Activated CD8-positive, alpha-beta T cell treated with anti-CD3 and anti-CD28 coated beads for 36 hours (primary cell): ENCODE data around the gene PPFIBP1. TPM values are rescaled to one million over a fixed set of nuclear protein-coding genes. Genes with fewer than 3 reads are reported as not detected.

Experiments used
- ATAC-seq: fragments of 200-7000 bp; cut with Tn5 transposase; one replicate; pipeline ENCODE4 v1.10.0; 2021; ENCODE audit warnings: mild to moderate bottlenecking, moderate library complexity
- CTCF ChIA-PET: fragments of 350-600 bp; sonication (Branson Sonifier 250); formaldehyde crosslinking; loops from one replicate; lab custom pipeline; 2021; ENCODE audit warnings: antibody characterized with exemption; lab: Charles Lee
- POLR2A ChIA-PET: fragments of 350-600 bp; sonication (Branson Sonifier 250); formaldehyde crosslinking; loops from one replicate; lab custom pipeline; 2021; ENCODE audit warnings: antibody characterized with exemption; lab: Charles Lee
- DNase-seq: peaks from one replicate; pipeline ENCODE4 v3.0.0-alpha.2; 2020
- H3K27ac Mint-ChIP-seq: one replicate; pipeline ENCODE4 v1.8.0; 2021; ENCODE audit warnings: mild to moderate bottlenecking, mixed read lengths
- H3K27me3 Mint-ChIP-seq: one replicate; pipeline ENCODE4 v1.8.0; 2021; ENCODE audit warnings: mixed read lengths
- H3K36me3 Mint-ChIP-seq: one replicate; pipeline ENCODE4 v1.8.0; 2021; ENCODE audit warnings: low read depth, mixed read lengths
- H3K4me1 Mint-ChIP-seq: one replicate; pipeline ENCODE4 v1.8.0; 2021; ENCODE audit warnings: low read depth, mixed read lengths
- H3K4me3 Mint-ChIP-seq: one replicate; pipeline ENCODE4 v1.8.0; 2021; ENCODE audit warnings: mild to moderate bottlenecking, moderate library complexity, mixed read lengths
- H3K9me3 Mint-ChIP-seq: one replicate; pipeline ENCODE4 v1.8.0; 2021; ENCODE audit warnings: mixed read lengths
- intact Hi-C: fragments of 100-400 bp; cut with micrococcal nuclease; formaldehyde crosslinking; loops from one replicate; pipeline ENCODE4 v1.10.0; 2022
- total RNA-seq, 2 experiments: library from RNA; stranded (reverse); gene quantifications; one replicate each; pipeline ENCODE4 v1.2.3, GENCODE V29; 2021
- TF ChIP-seq, protein P1 (sequence below): fragments of 200-600 bp; IDR thresholded peaks from one replicate; pipeline ENCODE4 v1.8.0; 2022; ENCODE audit warnings: antibody characterized with exemption, mild to moderate bottlenecking

PPFIBP1 gene
- total RNA-seq, 2 experiments from 2014 or later: 6.6 to 8.8 TPM

DNA sequence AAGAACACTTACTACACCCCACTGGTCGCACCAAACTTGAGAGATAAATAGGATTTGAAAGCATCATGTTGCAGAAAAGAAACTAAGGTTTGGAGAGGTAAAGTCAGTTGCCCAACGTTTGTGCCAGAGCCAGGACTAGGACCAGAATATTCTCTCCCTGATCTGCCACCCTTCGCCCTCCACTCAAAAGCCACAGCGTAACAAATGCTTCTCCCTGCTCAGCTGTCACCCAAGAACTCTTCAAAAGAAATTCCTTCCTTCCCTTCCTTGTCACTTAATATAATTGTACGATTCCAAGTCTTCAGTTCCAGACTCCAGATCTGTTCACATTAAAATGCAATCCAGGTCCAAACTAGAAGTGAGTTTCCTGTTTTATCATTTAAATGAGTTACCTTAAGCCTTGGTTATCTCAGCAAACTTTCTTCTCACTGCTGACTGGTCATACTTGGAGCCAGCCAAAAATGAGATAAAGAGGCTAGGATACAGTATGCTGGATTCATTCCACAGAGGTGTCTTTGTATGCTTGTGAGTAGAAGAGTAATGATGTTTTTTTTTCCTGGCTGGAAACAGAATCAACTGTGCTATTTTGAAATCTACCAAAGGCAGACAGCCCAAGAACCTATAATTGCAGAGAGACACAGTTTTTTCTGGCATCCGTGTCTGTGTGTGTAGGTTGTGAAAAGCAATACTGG, 12.8 kb upstream of the PPFIBP1 start:
- TF ChIP-seq, protein P1, sequence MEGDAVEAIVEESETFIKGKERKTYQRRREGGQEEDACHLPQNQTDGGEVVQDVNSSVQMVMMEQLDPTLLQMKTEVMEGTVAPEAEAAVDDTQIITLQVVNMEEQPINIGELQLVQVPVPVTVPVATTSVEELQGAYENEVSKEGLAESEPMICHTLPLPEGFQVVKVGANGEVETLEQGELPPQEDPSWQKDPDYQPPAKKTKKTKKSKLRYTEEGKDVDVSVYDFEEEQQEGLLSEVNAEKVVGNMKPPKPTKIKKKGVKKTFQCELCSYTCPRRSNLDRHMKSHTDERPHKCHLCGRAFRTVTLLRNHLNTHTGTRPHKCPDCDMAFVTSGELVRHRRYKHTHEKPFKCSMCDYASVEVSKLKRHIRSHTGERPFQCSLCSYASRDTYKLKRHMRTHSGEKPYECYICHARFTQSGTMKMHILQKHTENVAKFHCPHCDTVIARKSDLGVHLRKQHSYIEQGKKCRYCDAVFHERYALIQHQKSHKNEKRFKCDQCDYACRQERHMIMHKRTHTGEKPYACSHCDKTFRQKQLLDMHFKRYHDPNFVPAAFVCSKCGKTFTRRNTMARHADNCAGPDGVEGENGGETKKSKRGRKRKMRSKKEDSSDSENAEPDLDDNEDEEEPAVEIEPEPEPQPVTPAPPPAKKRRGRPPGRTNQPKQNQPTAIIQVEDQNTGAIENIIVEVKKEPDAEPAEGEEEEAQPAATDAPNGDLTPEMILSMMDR: no peak
- H3K4me3 Mint-ChIP-seq: no peak overlapping the region

DNA sequence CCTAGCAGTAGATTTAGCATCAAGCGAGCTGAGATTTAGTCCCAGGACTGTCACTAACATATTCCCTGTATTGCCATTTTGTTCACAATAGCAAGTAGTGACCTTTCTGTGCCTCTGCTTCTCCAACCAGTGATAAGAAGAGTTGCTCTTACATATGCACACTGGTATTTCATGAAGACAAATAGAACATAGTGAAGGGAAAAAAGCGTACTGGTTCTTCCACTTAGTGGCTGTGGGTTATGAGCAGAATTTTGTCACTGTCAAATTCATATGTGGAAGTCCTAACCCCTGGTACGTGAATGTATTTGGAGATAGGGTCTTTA, 12.3 kb upstream of the PPFIBP1 start:
- Mint-ChIP-seq H3K4me3 (no peak overlapping the region), H3K27ac (no peak overlapping the region), H3K9me3 (peaks cover 2% of the 10 kb centered on the region), H3K4me1 (no peaks in the 10 kb centered on the region), H3K36me3 (no peaks in the 10 kb centered on the region), H3K27me3 (peaks cover 9% of the 10 kb centered on the region)
- ChIA-PET POLR2A (no interaction called here), CTCF (no interaction called here)
- TF ChIP-seq, protein P1: no peak
- DNase-seq (no peak), ATAC-seq (no peak)
- intact Hi-C loops: no loop called here

More for the DNA sequence above, 12.8 kb upstream of the PPFIBP1 start:
- no peak overlapping the region for H3K27ac Mint-ChIP-seq
- H3K9me3 Mint-ChIP-seq: peaks cover 6% of the 10 kb centered on the region
- ATAC-seq: no peak
- POLR2A ChIA-PET: no interaction called here
- DNase-seq: no peak
- CTCF ChIA-PET: no interaction called here
- peaks cover 5% of the 10 kb centered on the region for H3K27me3 Mint-ChIP-seq
- H3K36me3 Mint-ChIP-seq: no peaks in the 10 kb centered on the region
- intact Hi-C loops: no loop called here
- H3K4me1 Mint-ChIP-seq: no peaks in the 10 kb centered on the region

DNA sequence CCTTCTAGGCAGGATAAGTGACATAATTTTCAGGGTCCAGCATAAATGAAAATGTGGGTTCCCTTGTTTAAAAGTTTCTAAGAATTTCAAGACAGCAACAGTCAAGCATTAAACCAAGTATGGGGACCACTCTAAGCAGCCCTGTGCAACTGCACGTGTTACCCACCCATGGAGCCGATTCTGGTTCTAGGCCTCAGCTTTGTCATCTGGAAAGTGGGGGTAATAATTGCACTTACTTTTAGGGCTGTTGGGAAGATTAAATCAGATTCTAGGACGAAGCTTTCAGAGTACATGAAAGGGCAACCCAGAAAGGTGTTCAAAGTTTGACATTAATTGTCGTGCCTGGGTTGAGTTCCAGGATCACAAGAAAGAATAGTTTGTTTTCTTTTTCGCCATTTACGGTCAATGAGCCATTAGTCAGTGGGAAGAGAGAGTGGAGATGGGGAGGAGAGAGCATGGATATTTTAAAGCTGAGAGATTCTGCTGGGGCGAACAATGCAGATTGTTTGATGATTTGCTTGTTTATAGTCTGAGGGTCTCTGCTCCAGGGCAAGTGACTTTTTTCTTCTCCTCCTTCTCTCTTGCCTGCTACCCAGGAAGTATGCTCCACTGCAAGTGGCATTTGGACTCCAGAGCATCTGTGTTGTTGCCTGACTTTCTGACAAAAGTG, 10.7 kb upstream of the PPFIBP1 start:
- TF ChIP-seq, protein P1: no peak
- no peak for ATAC-seq
- Mint-ChIP-seq H3K4me3 (no peak overlapping the region), H3K36me3 (no peaks in the 10 kb centered on the region), H3K4me1 (no peaks in the 10 kb centered on the region), H3K27me3 (peaks cover 14% of the 10 kb centered on the region), H3K27ac (no peak overlapping the region), H3K9me3 (no peaks in the 10 kb centered on the region)
- intact Hi-C loops: no loop called here
- POLR2A ChIA-PET: interaction anchor here (0.7 to 1.8 kb wide), 2 partner anchors 10 kb away, joined by 3 to 5 read pairs; no protein-coding TSS in a partner anchor
- DNase-seq: no peak
- CTCF ChIA-PET: no interaction called here

DNA sequence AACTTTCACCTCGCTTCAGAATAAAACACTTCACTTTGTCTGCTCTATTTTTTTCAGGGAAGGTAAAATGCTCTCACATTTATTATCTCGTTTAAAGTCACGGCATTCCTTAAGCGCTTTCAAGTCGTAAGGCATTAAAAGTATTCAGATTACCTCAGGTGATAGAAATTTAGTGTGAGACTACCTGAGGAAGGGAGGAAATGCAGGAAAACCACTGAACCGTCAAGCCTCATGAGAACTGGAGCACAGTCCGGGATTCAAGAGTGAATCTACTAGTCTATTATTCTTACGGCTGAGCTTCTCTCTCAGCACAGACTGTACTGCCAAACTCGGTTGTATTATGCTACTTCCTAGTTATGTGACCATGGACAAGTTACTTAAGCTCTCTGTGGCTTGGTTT, 8.3 kb upstream of the PPFIBP1 start:
- CTCF ChIA-PET: no interaction called here
- intact Hi-C loops: no loop called here
- POLR2A ChIA-PET: no interaction called here
- H3K4me1 Mint-ChIP-seq: no peaks in the 10 kb centered on the region
- no peak for DNase-seq
- TF ChIP-seq, protein P1: no peak
- no peak for ATAC-seq
- H3K9me3 Mint-ChIP-seq: no peaks in the 10 kb centered on the region
- H3K36me3 Mint-ChIP-seq: no peaks in the 10 kb centered on the region
- H3K27ac Mint-ChIP-seq: no peak overlapping the region
- H3K27me3 Mint-ChIP-seq: peaks cover 19% of the 10 kb centered on the region
- H3K4me3 Mint-ChIP-seq: no peak overlapping the region

DNA sequence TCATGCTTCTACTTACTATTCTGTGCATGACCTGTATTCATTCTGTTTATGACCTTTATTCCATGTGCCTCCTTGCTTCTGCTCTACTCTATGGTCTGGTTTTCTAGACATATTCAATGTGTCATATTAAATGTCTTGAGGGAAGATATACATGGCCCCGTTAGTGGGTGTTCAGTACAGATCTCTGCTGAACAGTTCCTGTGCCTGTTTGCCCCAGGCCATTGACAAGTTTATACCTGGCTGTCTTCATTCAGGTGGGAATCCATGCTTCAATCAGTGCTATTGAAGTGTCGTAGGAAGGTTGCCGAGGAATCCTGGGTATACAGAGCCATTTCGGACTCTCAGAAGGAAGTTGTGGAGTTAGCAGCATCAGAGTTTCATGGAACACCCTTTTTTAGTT, 7.4 kb upstream of the PPFIBP1 start:
- intact Hi-C loops: no loop called here
- Mint-ChIP-seq H3K36me3 (no peaks in the 10 kb centered on the region), H3K9me3 (no peaks in the 10 kb centered on the region), H3K4me3 (no peak overlapping the region), H3K4me1 (no peaks in the 10 kb centered on the region), H3K27ac (no peak overlapping the region), H3K27me3 (peaks cover 19% of the 10 kb centered on the region)
- TF ChIP-seq, protein P1: no peak
- no peak for DNase-seq
- POLR2A ChIA-PET: no interaction called here
- ATAC-seq: no peak
- CTCF ChIA-PET: no interaction called here
